B cell (primary cell): ENCODE measurements around the gene HUS1B.

Source experiments
- CTCF ChIP-seq: fragments of 200-600 bp; IDR thresholded peaks from one replicate; pipeline ENCODE4 v1.8.0; 2022; ENCODE audit warnings: antibody characterized with exemption, mild to moderate bottlenecking
- EZH2 ChIP-seq: IDR thresholded peaks from 2 replicates; pipeline ENCODE4 v1.6.1; 2012; ENCODE audit warnings: borderline replicate concordance, low read depth, mild to moderate bottlenecking, moderate library complexity, low read length; ENCODE audit not compliant: insufficient read depth, poor library complexity, severe bottlenecking

- no peak for TF ChIP-seq CTCF
- TF ChIP-seq EZH2 = no peak
Observed at GRCh38 chr6:650098-650497, 6.8 kb downstream of the HUS1B start.
